ENCODE measurements around the gene AQP3.

GRCh38 chr9:33463151-33463550, 15.8 kb upstream of the AQP3 start:
- no peak for TF ChIP-seq POLR2AphosphoS5 (IDR thresholded peaks at IDR 0.05; ENCODE audit: insufficient read depth in 1 of 2, low read depth in 1 of 2)
- TF ChIP-seq CTCF (IDR thresholded peaks at IDR 0.05) = no peak
